Measurements from ENCODE around the gene RIPOR3. TPM values are rescaled to one million over a fixed set of nuclear protein-coding genes. Genes with fewer than 3 reads are reported as not detected.

RIPOR3 gene
- total RNA-seq, 1 experiment from 2014 or later: 0.46 TPM

DNA sequence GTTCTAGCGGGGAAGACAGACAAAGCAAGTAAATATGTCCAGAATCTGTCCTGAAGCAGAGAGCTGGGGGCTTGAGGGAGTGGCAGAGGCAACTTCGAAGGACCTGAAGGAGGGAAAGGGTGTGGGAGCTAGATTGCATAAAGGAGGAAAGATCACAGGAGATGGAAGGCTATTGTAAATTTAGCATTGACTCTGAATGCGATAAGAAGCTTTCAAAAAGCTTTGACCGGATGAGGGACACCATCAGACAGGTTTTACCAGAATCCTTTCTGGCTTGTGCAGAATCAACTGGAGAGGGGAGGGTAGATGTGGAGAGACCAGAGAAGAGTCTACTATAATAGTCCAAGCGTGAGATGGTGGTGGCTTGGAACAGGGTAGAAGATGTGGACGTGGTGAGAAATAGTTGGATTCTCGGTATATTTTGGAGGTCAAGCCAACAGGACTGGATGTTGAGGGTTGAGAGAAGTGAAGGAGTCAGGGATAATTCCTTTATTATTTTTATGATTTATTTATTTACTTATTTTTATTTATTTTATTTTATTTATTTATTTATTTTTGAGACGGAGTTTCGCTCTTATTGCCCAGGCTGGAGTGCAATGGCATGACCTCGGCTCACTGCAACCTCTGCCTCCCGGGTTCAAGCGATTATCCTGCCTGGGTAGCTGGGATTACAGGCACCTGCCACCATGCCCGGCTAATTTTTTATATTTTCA is 19.9 kb upstream of the RIPOR3 start:
- H3K9me3 Mint-ChIP-seq: no peaks in the 10 kb centered on the region
- H2AFZ ChIP-seq (ENCODE audit: low read length): no peak overlapping the region
- H4K20me1 ChIP-seq (ENCODE audit: control insufficient read depth, insufficient read depth, insufficient read length): no peaks in the 10 kb centered on the region

More for the DNA sequence above, 19.9 kb upstream of the RIPOR3 start:
- Histone ChIP-seq H3K56ac (ENCODE audit: insufficient read length, low read depth, low read length) (no peak overlapping the region), H3K23ac (ENCODE audit: insufficient read length, low read depth, low read length) (no peak overlapping the region), H3K79me2 (ENCODE audit: insufficient read depth, low read length) (no peaks in the 10 kb centered on the region), H2BK12ac (ENCODE audit: insufficient read length, low read depth, low read length) (no peak overlapping the region), H3K18ac (ENCODE audit: insufficient read length, low read depth, low read length) (no peak overlapping the region), H3K4me1 (ENCODE audit: insufficient read depth, low read length) (no peaks in the 10 kb centered on the region; the same call in 1 of the 2 replicates), H3K27ac (ENCODE audit: insufficient read length, low read depth, low read length) (no peak overlapping the region), H3K9me3 (ENCODE audit: control insufficient read depth, low read depth, low read length) (no peaks in the 10 kb centered on the region), H3K23me2 (ENCODE audit: insufficient read length, low read depth, low read length, poor library complexity, severe bottlenecking) (no peaks in the 10 kb centered on the region), H3K4me2 (ENCODE audit: insufficient read depth, insufficient read length, low read length) (no peak overlapping the region), H4K8ac (replicated peaks; ENCODE audit: insufficient read length, low read depth, low read length) (no peak overlapping the region), H3K9ac (ENCODE audit: extremely low read depth, insufficient read length, low read length) (no peak overlapping the region), H4K91ac (ENCODE audit: insufficient read length, low read depth, low read length) (no peak overlapping the region), H2BK5ac (ENCODE audit: insufficient read length, low read length) (no peak overlapping the region), H3T11ph (ENCODE audit: low read length) (no peak overlapping the region), H4K5ac (ENCODE audit: insufficient read length, low read depth, low read length) (no peak overlapping the region), H2BK15ac (ENCODE audit: low read depth, low read length) (no peak overlapping the region), H3K4ac (ENCODE audit: low read depth, low read length) (no peak overlapping the region), H3K27me3 (ENCODE audit: insufficient read depth, low read length) (no peaks in the 10 kb centered on the region; the same call in 1 of the 2 replicates), H3K79me1 (ENCODE audit: insufficient read depth, low read depth, low read length, poor library complexity, severe bottlenecking) (no peaks in the 10 kb centered on the region), H2BK20ac (ENCODE audit: low read depth, low read length, poor library complexity, severe bottlenecking) (no peak overlapping the region), H2BK120ac (ENCODE audit: low read depth, low read length, poor library complexity, severe bottlenecking) (no peak overlapping the region), H2AK5ac (ENCODE audit: insufficient read length, low read length) (no peak overlapping the region), H3K14ac (ENCODE audit: insufficient read depth, low read length) (no peak overlapping the region)
- Mint-ChIP-seq H3K4me1 (peaks cover 16 to 23% of the 10 kb centered on the region in 2 experiments), H3K4me3 (no peak overlapping the region), H3K27ac (no peak overlapping the region), H3K36me3 (ENCODE audit: insufficient read depth in 1 of 3, low read depth in 3 of 3) (no peaks in the 10 kb centered on the region), H3K27me3 (ENCODE audit: low read depth) (peaks cover 2% of the 10 kb centered on the region)
- WGBS (ENCODE audit: extremely low coverage, insufficient read length, low lambda C conversion rate): no CpG with 5 or more reads among the region's 13 CpGs
- no peak for DNase-seq
- TF ChIP-seq, protein P1, sequence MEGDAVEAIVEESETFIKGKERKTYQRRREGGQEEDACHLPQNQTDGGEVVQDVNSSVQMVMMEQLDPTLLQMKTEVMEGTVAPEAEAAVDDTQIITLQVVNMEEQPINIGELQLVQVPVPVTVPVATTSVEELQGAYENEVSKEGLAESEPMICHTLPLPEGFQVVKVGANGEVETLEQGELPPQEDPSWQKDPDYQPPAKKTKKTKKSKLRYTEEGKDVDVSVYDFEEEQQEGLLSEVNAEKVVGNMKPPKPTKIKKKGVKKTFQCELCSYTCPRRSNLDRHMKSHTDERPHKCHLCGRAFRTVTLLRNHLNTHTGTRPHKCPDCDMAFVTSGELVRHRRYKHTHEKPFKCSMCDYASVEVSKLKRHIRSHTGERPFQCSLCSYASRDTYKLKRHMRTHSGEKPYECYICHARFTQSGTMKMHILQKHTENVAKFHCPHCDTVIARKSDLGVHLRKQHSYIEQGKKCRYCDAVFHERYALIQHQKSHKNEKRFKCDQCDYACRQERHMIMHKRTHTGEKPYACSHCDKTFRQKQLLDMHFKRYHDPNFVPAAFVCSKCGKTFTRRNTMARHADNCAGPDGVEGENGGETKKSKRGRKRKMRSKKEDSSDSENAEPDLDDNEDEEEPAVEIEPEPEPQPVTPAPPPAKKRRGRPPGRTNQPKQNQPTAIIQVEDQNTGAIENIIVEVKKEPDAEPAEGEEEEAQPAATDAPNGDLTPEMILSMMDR (conservative IDR thresholded peaks at IDR 0.05): no peak
